WERI-Rb-1 (cell line): ENCODE measurements around the gene TSHZ2.

Source experiments
- DNase-seq: peaks from one replicate; pipeline ENCODE4 v3.0.0-alpha.2; 2020
- H3K27ac ChIP-seq: fragments of 250-450 bp; sonication (Bioruptor Pico); 2 replicates; pipeline ENCODE4 v1.5.1; 2020; ENCODE audit warnings: mild to moderate bottlenecking, moderate library complexity
- H3K27me3 ChIP-seq: fragments of 250-450 bp; sonication (Bioruptor Pico); 2 replicates; pipeline ENCODE4 v1.5.1; 2021; ENCODE audit warnings: mild to moderate bottlenecking, low read depth, moderate library complexity; ENCODE audit not compliant: insufficient read depth, severe bottlenecking
- H3K36me3 ChIP-seq: fragments of 250-450 bp; sonication (Bioruptor Pico); 2 replicates; pipeline ENCODE4 v1.5.1; 2020; ENCODE audit warnings: mild to moderate bottlenecking, moderate library complexity
- H3K4me3 ChIP-seq: 2 replicates; pipeline ENCODE4 v1.5.1; 2011; ENCODE audit warnings: low read depth, mild to moderate bottlenecking, control low read depth, low read length
- H3K9me3 ChIP-seq: fragments of 250-450 bp; sonication (Bioruptor Pico); 2 replicates; pipeline ENCODE4 v1.5.1; 2021; ENCODE audit warnings: mild to moderate bottlenecking, moderate library complexity; ENCODE audit not compliant: severe bottlenecking
- TF ChIP-seq, protein P1 (sequence below): IDR thresholded peaks from 2 replicates; pipeline ENCODE4 v1.5.1; 2011; ENCODE audit warnings: low read depth, mild to moderate bottlenecking, control low read depth, inconsistent platforms, low read length

Gene TSHZ2

DNA sequence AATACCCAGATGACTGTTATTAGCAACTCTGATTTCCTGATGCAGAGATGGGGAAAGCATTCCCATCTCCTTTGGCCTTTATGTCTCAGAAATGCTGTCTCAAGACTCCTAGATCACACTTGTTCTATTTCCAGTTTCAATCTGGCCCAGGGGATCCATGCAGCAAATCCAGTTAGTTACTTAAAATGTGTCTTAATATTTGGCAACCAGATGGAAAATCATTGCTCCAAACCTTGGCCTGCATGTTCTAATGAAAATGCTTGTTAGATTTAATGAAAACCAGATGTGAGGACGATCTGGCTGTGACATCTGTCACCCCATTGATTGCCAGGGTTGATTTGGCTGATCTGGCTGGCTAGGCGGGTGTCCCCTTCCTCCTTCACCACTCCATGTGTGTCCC is 125.2 kb downstream of the TSHZ2 start:
- H3K36me3 ChIP-seq = no peaks in the 10 kb centered on the region
- H3K27me3 ChIP-seq = no peaks in the 10 kb centered on the region
- no peak overlapping the region for H3K27ac ChIP-seq
- TF ChIP-seq, protein P1, sequence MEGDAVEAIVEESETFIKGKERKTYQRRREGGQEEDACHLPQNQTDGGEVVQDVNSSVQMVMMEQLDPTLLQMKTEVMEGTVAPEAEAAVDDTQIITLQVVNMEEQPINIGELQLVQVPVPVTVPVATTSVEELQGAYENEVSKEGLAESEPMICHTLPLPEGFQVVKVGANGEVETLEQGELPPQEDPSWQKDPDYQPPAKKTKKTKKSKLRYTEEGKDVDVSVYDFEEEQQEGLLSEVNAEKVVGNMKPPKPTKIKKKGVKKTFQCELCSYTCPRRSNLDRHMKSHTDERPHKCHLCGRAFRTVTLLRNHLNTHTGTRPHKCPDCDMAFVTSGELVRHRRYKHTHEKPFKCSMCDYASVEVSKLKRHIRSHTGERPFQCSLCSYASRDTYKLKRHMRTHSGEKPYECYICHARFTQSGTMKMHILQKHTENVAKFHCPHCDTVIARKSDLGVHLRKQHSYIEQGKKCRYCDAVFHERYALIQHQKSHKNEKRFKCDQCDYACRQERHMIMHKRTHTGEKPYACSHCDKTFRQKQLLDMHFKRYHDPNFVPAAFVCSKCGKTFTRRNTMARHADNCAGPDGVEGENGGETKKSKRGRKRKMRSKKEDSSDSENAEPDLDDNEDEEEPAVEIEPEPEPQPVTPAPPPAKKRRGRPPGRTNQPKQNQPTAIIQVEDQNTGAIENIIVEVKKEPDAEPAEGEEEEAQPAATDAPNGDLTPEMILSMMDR = no peak
- no peak overlapping the region for H3K4me3 ChIP-seq
- no peak for DNase-seq
- H3K9me3 ChIP-seq = no peaks in the 10 kb centered on the region

DNA sequence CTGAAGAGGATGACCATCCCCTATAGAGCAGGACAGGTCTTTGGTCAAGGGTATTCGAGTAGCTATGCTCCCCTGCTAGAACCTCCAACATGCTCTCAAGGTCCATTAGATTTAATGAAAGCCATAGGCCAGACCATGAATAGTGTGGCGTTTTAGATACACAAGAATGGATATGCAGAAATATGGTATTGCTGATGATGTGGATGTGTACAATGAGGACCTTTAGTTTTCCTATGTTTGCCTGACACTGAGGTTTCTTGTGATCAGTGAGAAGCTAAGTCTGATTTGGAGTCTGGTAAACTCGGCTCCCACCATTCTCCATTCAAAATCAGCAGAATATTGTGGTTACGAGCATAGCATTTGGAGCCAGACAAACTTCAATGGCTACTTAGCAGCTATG is 125.6 kb downstream of the TSHZ2 start:
- Histone ChIP-seq H3K27me3 (no peaks in the 10 kb centered on the region), H3K4me3 (no peak overlapping the region)
- TF ChIP-seq, protein P1 = no peak

DNA sequence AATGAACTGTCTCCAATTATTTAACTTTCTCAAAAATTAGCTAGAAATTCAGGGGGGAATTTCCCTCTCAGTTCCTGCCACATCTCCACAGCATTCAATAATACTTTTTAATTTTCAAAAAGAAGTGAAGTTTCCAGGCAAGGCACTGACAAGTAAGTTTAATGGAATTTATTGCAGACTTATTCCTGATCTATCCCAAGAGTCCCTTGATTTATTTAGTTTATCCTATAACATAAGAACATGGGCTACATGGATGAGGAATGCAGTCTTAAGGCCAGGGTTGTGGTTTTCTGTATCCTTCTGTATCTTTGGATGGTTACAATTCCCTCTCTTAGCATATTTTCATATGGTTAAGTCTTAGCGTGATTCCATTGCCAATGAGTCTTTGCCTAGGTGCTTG is 126.5 kb downstream of the TSHZ2 start:
- no peaks in the 10 kb centered on the region for H3K27me3 ChIP-seq
- H3K36me3 ChIP-seq = no peaks in the 10 kb centered on the region
- no peak overlapping the region for H3K4me3 ChIP-seq
- H3K9me3 ChIP-seq = no peaks in the 10 kb centered on the region
- no peak for DNase-seq
- H3K27ac ChIP-seq = no peak overlapping the region
- TF ChIP-seq, protein P1 = no peak

More for the DNA sequence above, 125.6 kb downstream of the TSHZ2 start:
- Histone ChIP-seq H3K27ac (no peak overlapping the region), H3K9me3 (no peaks in the 10 kb centered on the region), H3K36me3 (no peaks in the 10 kb centered on the region)
- no peak for DNase-seq

DNA sequence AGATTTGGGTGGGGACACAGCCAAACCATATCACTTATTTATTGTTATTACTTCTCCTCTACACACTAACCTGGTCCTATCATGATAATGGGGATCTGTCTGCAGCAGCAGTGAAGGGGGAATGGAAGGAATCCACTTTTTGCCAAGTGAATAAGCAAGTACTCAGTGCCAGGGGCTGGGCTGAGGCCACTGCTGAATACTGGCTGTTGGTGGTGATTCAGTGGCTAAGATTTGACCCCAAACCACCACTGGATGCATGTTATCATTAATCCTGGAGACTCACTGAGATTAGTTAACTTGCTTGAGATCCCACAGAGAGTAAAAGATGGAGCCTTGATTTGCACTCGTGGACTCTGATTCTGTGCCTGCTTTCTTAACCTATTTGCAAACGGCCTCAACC is 127.7 kb downstream of the TSHZ2 start:
- H3K4me3 ChIP-seq = no peak overlapping the region
- H3K27me3 ChIP-seq = no peaks in the 10 kb centered on the region
- DNase-seq = no peak
- H3K36me3 ChIP-seq = no peaks in the 10 kb centered on the region
- H3K9me3 ChIP-seq = no peaks in the 10 kb centered on the region
- H3K27ac ChIP-seq = no peak overlapping the region
- TF ChIP-seq, protein P1 = no peak

DNA sequence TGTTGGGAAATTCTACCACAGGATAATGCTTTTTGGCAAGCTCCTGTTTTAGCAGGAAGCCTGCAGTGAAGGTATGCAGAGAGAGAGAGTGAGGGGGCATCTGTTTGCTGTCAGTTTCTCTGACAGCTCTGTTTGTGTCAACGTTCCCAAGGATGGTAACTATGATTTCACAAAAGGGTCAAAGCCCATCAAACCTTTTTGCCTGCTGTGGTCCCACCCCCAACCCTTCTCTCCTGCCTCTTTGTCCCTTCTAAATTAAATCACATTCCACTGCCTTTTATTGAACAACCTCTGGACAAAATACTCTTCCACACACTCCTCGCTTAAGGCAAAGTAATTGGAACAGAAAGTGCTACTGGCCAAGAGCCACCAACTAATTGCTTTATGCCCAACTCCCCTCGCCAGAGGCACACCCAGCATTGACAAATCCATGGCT is 128.3 kb downstream of the TSHZ2 start:
- no peak for DNase-seq
- TF ChIP-seq, protein P1 = no peak
- H3K27ac ChIP-seq = no peak overlapping the region
- no peaks in the 10 kb centered on the region for H3K27me3 ChIP-seq
- H3K4me3 ChIP-seq = no peak overlapping the region
- H3K9me3 ChIP-seq = no peaks in the 10 kb centered on the region
- H3K36me3 ChIP-seq = no peaks in the 10 kb centered on the region

DNA sequence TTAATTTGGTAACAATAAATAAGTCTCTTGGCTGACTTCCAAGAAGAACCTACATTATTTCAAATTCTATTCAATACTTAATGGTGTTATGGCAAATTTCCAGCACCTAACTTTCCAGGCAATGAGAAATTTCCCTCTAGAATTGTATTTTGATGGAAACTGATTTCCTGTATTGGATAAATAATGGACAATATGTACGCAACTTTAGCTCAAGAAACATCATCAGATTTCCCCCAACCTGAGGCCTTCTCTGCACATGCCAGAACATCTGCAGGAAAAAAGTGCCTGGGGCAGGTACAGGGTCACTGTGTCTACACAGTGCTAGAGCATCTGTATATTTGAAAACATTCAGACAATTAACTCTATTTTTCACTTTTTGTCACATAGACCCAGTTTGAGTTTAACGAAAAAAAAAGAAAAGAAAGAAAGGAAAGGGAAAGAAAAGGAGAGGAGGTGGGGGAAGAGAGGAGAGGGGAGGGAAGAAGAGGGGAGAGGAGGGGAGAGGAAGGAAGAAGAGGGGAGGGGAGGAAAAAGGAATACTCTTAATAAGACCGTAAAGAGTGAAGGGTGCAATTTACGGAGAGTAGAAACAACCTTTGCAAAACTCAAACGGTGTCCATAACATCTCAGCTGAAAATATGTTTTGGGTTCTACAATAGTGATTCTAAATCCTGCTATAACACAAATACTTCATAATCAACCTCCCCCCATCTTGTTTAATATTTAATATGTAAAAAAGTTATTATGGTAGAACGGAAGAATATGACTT is 130.0 kb downstream of the TSHZ2 start:
- TF ChIP-seq, protein P1 = no peak
- no peak overlapping the region for H3K27ac ChIP-seq

More for the DNA sequence above, 130.0 kb downstream of the TSHZ2 start:
- no peak for DNase-seq
- Histone ChIP-seq H3K27me3 (no peaks in the 10 kb centered on the region), H3K4me3 (no peak overlapping the region), H3K9me3 (no peaks in the 10 kb centered on the region), H3K36me3 (no peaks in the 10 kb centered on the region)
